Pancreas (tissue), 10 donors: ENCODE data around the gene BTG4. TPM values are rescaled to one million over a fixed set of nuclear protein-coding genes. Genes with fewer than 3 reads are reported as not detected.

Experiments
- ATAC-seq, 4 donors: fragments of 200-7000 bp; cut with Tn5 transposase; one replicate each; pipeline versions ENCODE4 v1.8.0 to v1.9.1; 2020; ENCODE audit warnings: mild to moderate bottlenecking in 4 of 4, moderate library complexity in 4 of 4
- DNase-seq, 6 donors: peaks; one replicate each; pipeline ENCODE4 v3.0.0-alpha.2; 2020
- FAIRE-seq: peaks from 2 replicates; lab custom pipeline; 2012; peaks lifted over from hg19 to GRCh38; lab: Jason Lieb, UNC
- H3K27ac ChIP-seq, 4 donors: fragments of 200-600 bp; sonication (generic); 1 replicate in 3 of 4; 2 replicates in 1 of 4; pipeline versions ENCODE4 v1.5.0 to v1.8.0; 2020
- H3K27me3 ChIP-seq, 4 donors: fragments of 200-600 bp; one replicate each; pipeline ENCODE4 v1.8.0; 2021
- H3K36me3 ChIP-seq, 3 donors: fragments of 200-600 bp; sonication (generic) in 1 of 3; one replicate each; pipeline versions ENCODE4 v1.5.0 to v1.8.0; 2020 to 2021
- H3K4me1 ChIP-seq, 3 donors: fragments of 200-600 bp; one replicate each; pipeline ENCODE4 v1.8.0; 2021
- H3K4me3 ChIP-seq, 4 donors: fragments of 200-600 bp; sonication (generic) in 2 of 4; one replicate each; pipeline versions ENCODE4 v1.5.0 to v1.8.0; 2020 to 2021
- H3K9me3 ChIP-seq, 4 donors: fragments of 200-600 bp; one replicate each; pipeline ENCODE4 v1.8.0; 2021
- CTCF ChIP-seq, 4 donors: fragments of 200-600 bp; sonication (generic) in 3 of 4; IDR thresholded peaks; one replicate each; pipeline versions ENCODE4 v1.5.0 to v1.8.0; 2021; ENCODE audit warnings: antibody characterized with exemption in 4 of 4
- WGBS, 2 donors: extraction: QIAGEN DNeasy Blood & Tissue Kit; methylation state at CpG; one replicate each; pipeline ENCODE4 v1.1.7; 2013; 5-methylcytosine and 5-hydroxymethylcytosine counted together
- intact Hi-C, 3 donors: fragments of 100-400 bp; cut with DNase I; formaldehyde crosslinking; loops; one replicate each; pipeline versions ENCODE4 v1.11.1 to v1.14.2; 2022
- polyA plus RNA-seq, 2 donors: library from polyadenylated mRNA; stranded (reverse); fragments of 200-250 nt; gene quantifications; one replicate each; pipeline ENCODE4 v1.2.3, GENCODE V29; 2013
- total RNA-seq, 6 donors: library from RNA; stranded (reverse); fragmentation: NEBNext Ultra II Directional in 4 of 6; extraction: Animal tissue kit (Norgen Biotek cat#: 25700) in 4 of 6; gene quantifications; one replicate each; pipeline versions ENCODE4 v1.2.1 to v1.2.4, GENCODE V29; 2021 to 2023
- donor health status: healthy with polysubstance abuse.
- donor health status: DM: no; HTN: no; CAD: no; lungs with moderate emphysema.
- donor health status: DM: no; HTN: no; CAD: no.
- donor health status: control.
- donor health status: control.
- donor health status: Bipolar disorder and iron deficiency.
- donor health status: DM: yes; HTN: yes; CAD: no.
- donor health status: DM: no; HTN: no; CAD: no.
- donor health status: DM: no; HTN: no; CAD: no.
- donor health status: DM: yes; HTN: yes; CAD: no.

Gene BTG4
- total and polyA plus RNA-seq, 8 donors: not detected

GRCh38 chr11:111549869-111550203, 37.6 kb upstream of the BTG4 start:
- H3K4me3 ChIP-seq: no peak overlapping the region
- no peaks in the 10 kb centered on the region for H3K36me3 ChIP-seq
- 62 to 71% methylated on average over 3 of the region's 3 CpGs for WGBS, 2 donors
- H3K4me1 ChIP-seq: no peaks in the 10 kb centered on the region
- H3K9me3 ChIP-seq: no peaks in the 10 kb centered on the region
- FAIRE-seq (no peak), DNase-seq (no peak), ATAC-seq (no peak)
- TF ChIP-seq CTCF (IDR thresholded peaks at IDR 0.05): no peak
- intact Hi-C loops: no loop called here
- H3K27me3 ChIP-seq: no peaks in the 10 kb centered on the region
- H3K27ac ChIP-seq: no peak overlapping the region

GRCh38 chr11:111549196-111549868, 37.1 kb upstream of the BTG4 start:
- no peaks in the 10 kb centered on the region for H3K27me3 ChIP-seq
- intact Hi-C loops: no loop called here
- H3K27ac ChIP-seq: no peak overlapping the region
- ATAC-seq (no peak), DNase-seq (no peak), FAIRE-seq (no peak)
- no peaks in the 10 kb centered on the region for H3K36me3 ChIP-seq
- H3K4me3 ChIP-seq: no peak overlapping the region
- no peaks in the 10 kb centered on the region for H3K9me3 ChIP-seq
- H3K4me1 ChIP-seq: no peaks in the 10 kb centered on the region
- no peak for TF ChIP-seq CTCF (IDR thresholded peaks at IDR 0.05)
- WGBS, 2 donors: 77 to 80% methylated on average over 11 of the region's 11 CpGs

GRCh38 chr11:111548525-111548924, 36.3 kb upstream of the BTG4 start:
- no peak for DNase-seq
- WGBS, 2 donors: 91% methylated on average over 2 of the region's 2 CpGs
- Histone ChIP-seq H3K36me3 (no peaks in the 10 kb centered on the region), H3K9me3 (no peaks in the 10 kb centered on the region), H3K4me3 (no peak overlapping the region), H3K27me3 (no peaks in the 10 kb centered on the region), H3K4me1 (no peaks in the 10 kb centered on the region), H3K27ac (no peak overlapping the region)
- no peak for FAIRE-seq
- no peak for ATAC-seq
- intact Hi-C loops: no loop called here
- no peak for TF ChIP-seq CTCF (IDR thresholded peaks at IDR 0.05)

GRCh38 chr11:111542606-111543275, 30.6 kb upstream of the BTG4 start:
- Histone ChIP-seq H3K9me3 (no peaks in the 10 kb centered on the region), H3K4me1 (peaks cover 0 to 7% (median 0%) of the 10 kb centered on the region in 3 donors), H3K36me3 (no peaks in the 10 kb centered on the region), H3K27me3 (no peaks in the 10 kb centered on the region), H3K27ac (no peak overlapping the region), H3K4me3 (no peak overlapping the region)
- ATAC-seq: no peak
- 76 to 84% methylated on average over 10 of the region's 10 CpGs for WGBS, 2 donors
- no peak for DNase-seq
- TF ChIP-seq CTCF (IDR thresholded peaks at IDR 0.05): no peak
- no peak for FAIRE-seq
- intact Hi-C loops: no loop called here
